ENCODE measurements around the gene FOSB. TPM values are rescaled to one million over a fixed set of nuclear protein-coding genes. Genes with fewer than 3 reads are reported as not detected.

Gene FOSB
- total and polyA plus RNA-seq, 9 of the 15 experiments (the other 6 are each of a cell fraction or from before 2014, with no cell fraction given), result 0.11 to 2.7 (median 0.73) TPM

GRCh38 chr19:45484273-45484945 is 16.6 kb downstream of the FOSB start:
- Histone ChIP-seq H3K4me2 (ENCODE audit: insufficient read depth, low read length) (no peak overlapping the region), H3K4me3 (no peak overlapping the region), H3K9me3 (replicated peaks; ENCODE audit: control insufficient read depth, insufficient read depth, low read depth, low read length) (no peaks in the 10 kb centered on the region), H3K9ac (ENCODE audit: insufficient read depth in 1 of 2, low read depth in 2 of 2, low read length in 2 of 2) (no peak overlapping the region), H3K79me2 (ENCODE audit: control insufficient read depth, insufficient read depth, low read length) (no peaks in the 10 kb centered on the region), H4K20me1 (replicated peaks; ENCODE audit: control insufficient read depth, insufficient read depth, low read length) (no peaks in the 10 kb centered on the region), H3K9me1 (ENCODE audit: control insufficient read depth, insufficient read depth, low read length) (no peaks in the 10 kb centered on the region), H3K4me1 (replicated peaks in 1 of 2; ENCODE audit: control insufficient read depth in 2 of 2, insufficient read depth in 2 of 2, low read length in 2 of 2) (peaks cover 3 to 10% of the 10 kb centered on the region in 2 experiments; a peak in 3 of 5 replicates), H3K36me3 (ENCODE audit: control insufficient read depth, insufficient read depth, low read length) (no peaks in the 10 kb centered on the region), H3K27ac (ENCODE audit: extremely low read depth, low read depth, low read length) (no peak overlapping the region), H2AFZ (ENCODE audit: low read depth, low read length) (no peak overlapping the region), H3K27me3 (ENCODE audit: control insufficient read depth in 2 of 2, insufficient read depth in 2 of 2, low read length in 2 of 2) (no peaks in the 10 kb centered on the region)
- DNase-seq (ENCODE audit: extremely low read depth in 1 of 4, low spot score in 3 of 4) (no peak), ATAC-seq (no peak), FAIRE-seq (peak; percentile 48)
- TF ChIP-seq ZBTB17 (CRISPR knock-in tag; IDR thresholded peaks at IDR 0.05) (peak; percentile 81), MLLT1 (IDR thresholded peaks at IDR 0.05) (peak in 1 of 2 experiments; percentile 85; a peak in 2 of 4 replicates), ZBTB33 (CRISPR knock-in tag; IDR thresholded peaks at IDR 0.05) (no peak), EGR1 (conservative IDR thresholded peaks at IDR 0.05) (peak; percentile 46; the same call in 1 of the 2 replicates)
- CTCF ChIA-PET (ENCODE audit: low intra/inter-chr PET ratio), result interaction anchor here (0.6 to 3.0 kb wide), 4 partner anchors 44 to 533 kb away, joined by 3 to 17 read pairs (median 4); no protein-coding TSS in a partner anchor
- intact Hi-C loops (cut with micrococcal nuclease) (no loop called here), in situ Hi-C loops (cut with MboI) (no loop called here)
- POLR2A ChIA-PET, result interaction anchor here (0.8 to 1.9 kb wide), 8 partner anchors 10 to 62 kb away, joined by 3 to 12 read pairs (median 6); no protein-coding TSS in a partner anchor
- WGBS (ENCODE audit: insufficient coverage, low coverage, missing lambda C conversion rate), result 52% methylated on average over 9 of the region's 13 CpGs
- no TSS peak for BruUV-seq (replicated peaks)
